Smooth muscle cell (in vitro differentiated cells): ENCODE data around the gene NDUFAF5. TPM values are rescaled to one million over a fixed set of nuclear protein-coding genes. Genes with fewer than 3 reads are reported as not detected.
A peak's percentile ranks its signal among the peaks of the same experiment; 100 is the strongest.

Experiments used
- DNase-seq: peaks from one replicate; lab custom pipeline; 2025; ENCODE audit not compliant: unreplicated experiment; lab: John Stamatoyannopoulos, UW
- H2AFZ ChIP-seq: fragments of 200-600 bp; sonication (generic); 2 replicates; pipeline ENCODE4 v1.6.0; 2016; ENCODE audit warnings: antibody characterized with exemption, low read depth, mild to moderate bottlenecking
- H3F3A ChIP-seq: fragments of 200-600 bp; sonication (generic); 2 replicates; pipeline ENCODE4 v1.6.0; 2017; ENCODE audit warnings: antibody characterized with exemption, low read depth
- H3K27ac ChIP-seq: fragments of 200-600 bp; sonication (generic); 2 replicates; pipeline ENCODE4 v1.5.1; 2016; ENCODE audit warnings: low read depth, mild to moderate bottlenecking
- H3K27me3 ChIP-seq: fragments of 200-600 bp; sonication (generic); 2 replicates; pipeline ENCODE4 v1.6.1; 2016; ENCODE audit warnings: low read depth, mild to moderate bottlenecking
- H3K36me3 ChIP-seq: fragments of 200-600 bp; sonication (generic); 2 replicates; pipeline ENCODE4 v1.5.1; 2016; ENCODE audit warnings: low read depth
- H3K4me1 ChIP-seq: fragments of 200-600 bp; sonication (generic); 2 replicates; pipeline ENCODE4 v1.5.1; 2016; ENCODE audit warnings: low read depth
- H3K4me2 ChIP-seq: fragments of 200-600 bp; sonication (generic); 2 replicates; pipeline ENCODE4 v1.6.0; 2016; ENCODE audit warnings: mild to moderate bottlenecking
- H3K4me3 ChIP-seq: fragments of 200-600 bp; sonication (generic); 2 replicates; pipeline ENCODE4 v1.5.1; 2016; ENCODE audit warnings: mild to moderate bottlenecking
- H3K79me2 ChIP-seq: fragments of 200-600 bp; sonication (generic); 2 replicates; pipeline ENCODE4 v1.6.0; 2016; ENCODE audit warnings: low read depth, mild to moderate bottlenecking
- H3K9ac ChIP-seq: fragments of 200-600 bp; sonication (generic); 2 replicates; pipeline ENCODE4 v1.6.0; 2016; ENCODE audit warnings: low read depth
- H3K9me3 ChIP-seq: fragments of 200-600 bp; sonication (generic); replicated peaks from 2 replicates; pipeline ENCODE4 v1.5.1; 2016; ENCODE audit warnings: low read depth
- H4K20me1 ChIP-seq: fragments of 200-600 bp; sonication (generic); 2 replicates; pipeline ENCODE4 v1.6.0; 2016; ENCODE audit warnings: low read depth
- WGBS: methylation state at CpG from one replicate; pipeline ENCODE4 v1.1.7; 2016; ENCODE audit warnings: low lambda C conversion rate; 5-methylcytosine and 5-hydroxymethylcytosine counted together
- polyA plus RNA-seq: library from polyadenylated mRNA; unstranded; fragments of >200 nt; fragmentation: Nextera tagmentation; extraction: Ambion mirVana; gene quantifications from 2 replicates; pipeline ENCODE4 v1.2.1, GENCODE V29; 2016
- total RNA-seq: library from RNA; depleted of rRNA; stranded (reverse); fragments of >200 nt; gene quantifications from 2 replicates; pipeline ENCODE4 v1.2.3, GENCODE V29; 2014
- TF ChIP-seq, protein P1 (sequence below): fragments of 200-600 bp; sonication (generic); IDR thresholded peaks from 2 replicates; pipeline ENCODE4 v1.5.1; 2017; ENCODE audit warnings: borderline replicate concordance, mild to moderate bottlenecking, antibody characterized with exemption; ENCODE audit not compliant: insufficient read depth, poor library complexity, severe bottlenecking

Gene NDUFAF5
- total and polyA plus RNA-seq, 2 experiments from 2014 or later = 15.1 to 23.7 TPM

DNA sequence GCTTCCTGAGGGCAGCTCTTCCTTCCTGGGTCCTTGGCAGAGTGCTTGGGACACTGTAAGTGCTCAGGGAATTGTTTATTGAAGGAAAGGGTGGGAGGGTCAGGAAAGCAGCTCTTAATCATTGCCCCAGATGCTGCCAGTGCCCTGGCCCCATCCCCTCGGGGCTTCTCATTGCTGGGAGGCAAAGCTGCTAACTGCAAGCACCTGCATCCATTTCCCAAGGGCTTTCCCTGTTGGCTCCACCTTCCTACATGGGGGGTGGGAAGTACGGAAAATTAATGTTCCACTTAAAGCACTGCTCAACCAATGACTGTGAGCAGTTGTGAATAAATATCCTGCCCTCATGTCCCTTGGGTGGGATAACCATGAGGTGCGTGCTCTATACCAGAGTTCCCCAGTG is 56.4 kb downstream of the NDUFAF5 start:
- TF ChIP-seq, protein P1, sequence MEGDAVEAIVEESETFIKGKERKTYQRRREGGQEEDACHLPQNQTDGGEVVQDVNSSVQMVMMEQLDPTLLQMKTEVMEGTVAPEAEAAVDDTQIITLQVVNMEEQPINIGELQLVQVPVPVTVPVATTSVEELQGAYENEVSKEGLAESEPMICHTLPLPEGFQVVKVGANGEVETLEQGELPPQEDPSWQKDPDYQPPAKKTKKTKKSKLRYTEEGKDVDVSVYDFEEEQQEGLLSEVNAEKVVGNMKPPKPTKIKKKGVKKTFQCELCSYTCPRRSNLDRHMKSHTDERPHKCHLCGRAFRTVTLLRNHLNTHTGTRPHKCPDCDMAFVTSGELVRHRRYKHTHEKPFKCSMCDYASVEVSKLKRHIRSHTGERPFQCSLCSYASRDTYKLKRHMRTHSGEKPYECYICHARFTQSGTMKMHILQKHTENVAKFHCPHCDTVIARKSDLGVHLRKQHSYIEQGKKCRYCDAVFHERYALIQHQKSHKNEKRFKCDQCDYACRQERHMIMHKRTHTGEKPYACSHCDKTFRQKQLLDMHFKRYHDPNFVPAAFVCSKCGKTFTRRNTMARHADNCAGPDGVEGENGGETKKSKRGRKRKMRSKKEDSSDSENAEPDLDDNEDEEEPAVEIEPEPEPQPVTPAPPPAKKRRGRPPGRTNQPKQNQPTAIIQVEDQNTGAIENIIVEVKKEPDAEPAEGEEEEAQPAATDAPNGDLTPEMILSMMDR = no peak
- WGBS = 94% methylated on average over 3 of the region's 3 CpGs
- H3K4me2 ChIP-seq = no peak overlapping the region
- H3F3A ChIP-seq = no peaks in the 10 kb centered on the region
- H3K4me1 ChIP-seq = peaks cover 3% of the 10 kb centered on the region
- no peak overlapping the region for H2AFZ ChIP-seq
- no peaks in the 10 kb centered on the region for H4K20me1 ChIP-seq
- H3K27ac ChIP-seq = no peak overlapping the region
- DNase-seq = no peak
- no peak overlapping the region for H3K4me3 ChIP-seq
- H3K27me3 ChIP-seq = no peaks in the 10 kb centered on the region
- H3K79me2 ChIP-seq = no peaks in the 10 kb centered on the region
- no peak overlapping the region for H3K9ac ChIP-seq
- H3K36me3 ChIP-seq = no peaks in the 10 kb centered on the region
- no peaks in the 10 kb centered on the region for H3K9me3 ChIP-seq

DNA sequence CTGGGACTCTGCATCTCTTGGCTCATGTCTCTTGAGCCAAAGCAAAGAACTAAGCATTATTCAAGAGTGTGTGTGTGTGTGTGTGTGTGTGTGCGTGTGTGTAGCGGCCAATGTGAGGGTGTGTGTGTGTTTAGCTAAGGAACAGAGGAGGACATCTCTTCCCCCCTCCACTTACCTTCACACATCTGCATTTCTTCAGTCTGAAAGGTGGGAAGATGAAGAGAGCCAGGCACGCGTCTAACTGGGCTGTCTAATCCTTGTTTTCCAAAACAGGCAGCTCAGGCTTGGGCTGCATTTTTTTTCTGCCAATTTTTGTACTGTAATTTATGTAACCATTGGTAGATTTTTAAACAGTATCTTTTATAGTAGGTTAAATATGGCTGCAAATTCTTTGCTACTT is 59.5 kb downstream of the NDUFAF5 start:
- no peak overlapping the region for H3K4me2 ChIP-seq
- no peak overlapping the region for H3K4me3 ChIP-seq
- WGBS = 77% methylated on average over 4 of the region's 4 CpGs
- H2AFZ ChIP-seq = no peak overlapping the region
- TF ChIP-seq, protein P1 = no peak
- H3K36me3 ChIP-seq = no peaks in the 10 kb centered on the region
- no peaks in the 10 kb centered on the region for H3F3A ChIP-seq
- no peaks in the 10 kb centered on the region for H3K79me2 ChIP-seq
- no peak overlapping the region for H3K9ac ChIP-seq
- no peaks in the 10 kb centered on the region for H4K20me1 ChIP-seq
- H3K9me3 ChIP-seq = no peaks in the 10 kb centered on the region
- H3K27ac ChIP-seq = no peak overlapping the region
- no peak for DNase-seq
- H3K4me1 ChIP-seq = no peaks in the 10 kb centered on the region
- H3K27me3 ChIP-seq = no peaks in the 10 kb centered on the region

DNA sequence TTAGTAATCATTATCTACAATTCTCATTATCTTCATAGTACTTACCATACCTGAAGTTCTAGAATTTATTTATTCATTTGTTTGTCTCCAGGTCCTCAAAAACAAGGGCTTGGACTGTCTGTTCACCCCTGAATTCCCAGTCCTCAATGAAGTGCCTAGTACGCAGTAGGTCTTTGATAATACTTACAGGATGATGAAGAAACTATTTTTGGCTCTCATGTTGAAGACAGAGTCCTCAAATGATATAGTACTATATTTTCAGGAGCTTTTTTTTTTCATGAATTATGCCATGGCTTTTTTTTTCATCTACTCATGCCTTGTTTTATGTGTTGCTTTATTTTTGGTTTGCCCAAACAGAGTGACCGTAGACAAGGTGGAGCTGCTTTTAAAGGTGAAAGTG is 66.5 kb downstream of the NDUFAF5 start:
- no peak overlapping the region for H3K27ac ChIP-seq
- H3K9ac ChIP-seq = no peak overlapping the region
- H2AFZ ChIP-seq = no peak overlapping the region
- no peak overlapping the region for H3K4me3 ChIP-seq
- H3K36me3 ChIP-seq = no peaks in the 10 kb centered on the region
- H3K4me2 ChIP-seq = no peak overlapping the region
- no peaks in the 10 kb centered on the region for H4K20me1 ChIP-seq
- WGBS = 65% methylated on average over 2 of the region's 2 CpGs
- H3K4me1 ChIP-seq = no peaks in the 10 kb centered on the region
- H3K27me3 ChIP-seq = no peaks in the 10 kb centered on the region
- DNase-seq = no peak
- H3K9me3 ChIP-seq = no peaks in the 10 kb centered on the region
- TF ChIP-seq, protein P1 = no peak
- no peaks in the 10 kb centered on the region for H3F3A ChIP-seq
- H3K79me2 ChIP-seq = no peaks in the 10 kb centered on the region

DNA sequence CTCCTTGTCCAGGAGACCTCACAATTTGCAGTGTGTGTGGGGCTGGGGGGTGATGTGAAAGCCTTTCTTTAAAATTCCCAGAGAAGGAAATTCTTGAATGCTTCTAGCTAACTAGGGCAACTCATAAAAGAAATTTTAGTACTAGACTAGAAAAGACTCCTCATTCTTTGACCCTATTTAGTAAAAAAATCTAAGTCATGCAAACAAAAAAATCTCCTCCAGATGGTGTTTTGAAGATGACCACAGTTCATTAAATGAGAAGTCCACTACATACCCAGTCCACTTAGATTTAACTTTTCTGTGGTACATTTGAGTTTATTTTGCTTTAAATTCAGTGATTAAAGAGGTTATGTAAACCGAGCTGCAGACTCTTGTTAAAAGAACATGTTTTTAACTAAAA is 67.5 kb downstream of the NDUFAF5 start:
- no peak overlapping the region for H3K4me3 ChIP-seq
- DNase-seq = no peak
- no peaks in the 10 kb centered on the region for H3K4me1 ChIP-seq
- H3K9me3 ChIP-seq = no peaks in the 10 kb centered on the region
- peak overlapping the region; percentile 62 for H3K4me2 ChIP-seq
- 53% methylated on average over 1 of the region's 1 CpG for WGBS
- no peaks in the 10 kb centered on the region for H3K79me2 ChIP-seq
- no peaks in the 10 kb centered on the region for H4K20me1 ChIP-seq
- H2AFZ ChIP-seq = peak overlapping the region; percentile 25
- H3F3A ChIP-seq = no peaks in the 10 kb centered on the region
- no peaks in the 10 kb centered on the region for H3K27me3 ChIP-seq
- H3K36me3 ChIP-seq = no peaks in the 10 kb centered on the region
- TF ChIP-seq, protein P1 = no peak
- H3K9ac ChIP-seq = no peak overlapping the region
- no peak overlapping the region for H3K27ac ChIP-seq
